T-cell (primary cell): ENCODE data around the gene COL26A1. TPM values are rescaled to one million over a fixed set of nuclear protein-coding genes. Genes with fewer than 3 reads are reported as not detected.

Experiments used
- ATAC-seq, 4 experiments: fragments of 200-7000 bp in 3 of 4; fragments of 150-1000 bp in 1 of 4; cut with Tn5 transposase; replicated peaks in 1 of 4; 1 replicate in 3 of 4; 2 replicates in 1 of 4; pipeline ENCODE4 v1.10.0; 2021; ENCODE audit warnings: moderate library complexity in 3 of 4, mild to moderate bottlenecking in 2 of 4, moderate number of reproducible peaks in 1 of 4
- CTCF ChIA-PET, 2 donors: fragments of 300-600 bp; sonication (Branson Sonifier 250); formaldehyde crosslinking; loops; one replicate each; lab custom pipeline; 2022; ENCODE audit warnings: antibody characterized with exemption in 2 of 2; lab: Charles Lee
- POLR2A ChIA-PET, 2 donors: fragments of 300-600 bp; sonication (Branson Sonifier 250); formaldehyde crosslinking; loops; one replicate each; lab custom pipeline; 2022; ENCODE audit warnings: antibody characterized with exemption in 2 of 2; lab: Charles Lee
- DNase-seq, 35 experiments: peaks; one replicate each; pipeline versions ENCODE4 v3.0.0 to v3.0.0-alpha.2; 2013 to 2023
- H3K27ac ChIP-seq: one replicate; pipeline ENCODE4 v1.5.1; 2013; ENCODE audit warnings: low read length
- H3K27me3 ChIP-seq, 2 experiments: replicated peaks in 1 of 2; 1 replicate in 1 of 2; 2 replicates in 1 of 2; pipeline versions ENCODE4 v1.6.1 to v1.7.0; 2013; ENCODE audit warnings: low read length in 1 of 2, mixed read lengths in 1 of 2; ENCODE audit not compliant: control insufficient read depth in 2 of 2, insufficient read depth in 2 of 2; ENCODE audit errors: extremely low read depth in 1 of 2
- H3K36me3 ChIP-seq, 2 donors: 1 replicate in 1 of 2; 2 replicates in 1 of 2; pipeline versions ENCODE4 v1.6.1 to v1.7.0; 2013; ENCODE audit warnings: low read length in 1 of 2; ENCODE audit not compliant: control insufficient read depth in 2 of 2, insufficient read depth in 1 of 2; ENCODE audit errors: extremely low read depth in 1 of 2
- H3K4me1 ChIP-seq, 2 experiments: 1 replicate in 1 of 2; 2 replicates in 1 of 2; pipeline versions ENCODE4 v1.6.1 to v1.7.0; 2013; ENCODE audit warnings: low read length in 2 of 2, mixed read lengths in 1 of 2; ENCODE audit not compliant: insufficient read depth in 2 of 2, control insufficient read depth in 1 of 2; ENCODE audit errors: extremely low read depth in 1 of 2
- H3K4me3 ChIP-seq, 2 donors: 1 replicate in 1 of 2; 2 replicates in 1 of 2; pipeline versions ENCODE4 v1.5.1 to v1.7.0; 2013; ENCODE audit warnings: mild to moderate bottlenecking in 2 of 2, low read length in 1 of 2, moderate library complexity in 1 of 2; ENCODE audit not compliant: control insufficient read depth in 1 of 2; ENCODE audit errors: extremely low read depth in 1 of 2
- H3K9me3 ChIP-seq: 2 replicates; pipeline ENCODE4 v1.7.0; 2013
- H3K27ac Mint-ChIP-seq, 2 donors: one replicate each; pipeline ENCODE4 v1.8.0; 2020 to 2021; ENCODE audit warnings: mild to moderate bottlenecking in 2 of 2, mixed read lengths in 2 of 2
- H3K27me3 Mint-ChIP-seq, 2 donors: one replicate each; pipeline ENCODE4 v1.8.0; 2021 to 2022; ENCODE audit warnings: mixed read lengths in 2 of 2
- H3K36me3 Mint-ChIP-seq: one replicate; pipeline ENCODE4 v1.8.0; 2021; ENCODE audit warnings: mixed read lengths
- H3K4me1 Mint-ChIP-seq, 3 donors: one replicate each; pipeline ENCODE4 v1.8.0; 2020 to 2022; ENCODE audit warnings: mixed read lengths in 3 of 3, mild to moderate bottlenecking in 1 of 3
- H3K4me3 Mint-ChIP-seq, 3 donors: one replicate each; pipeline ENCODE4 v1.8.0; 2020 to 2022; ENCODE audit warnings: mild to moderate bottlenecking in 3 of 3, mixed read lengths in 3 of 3, moderate library complexity in 3 of 3
- H3K9me3 Mint-ChIP-seq, 3 donors: one replicate each; pipeline ENCODE4 v1.8.0; 2020 to 2022; ENCODE audit warnings: mixed read lengths in 3 of 3
- WGBS: methylation state at CpG from one replicate; pipeline ENCODE4 v1.1.5; 2013; ENCODE audit warnings: missing lambda C conversion rate; ENCODE audit not compliant: insufficient coverage; 5-methylcytosine and 5-hydroxymethylcytosine counted together
- total RNA-seq, 35 experiments: library from RNA in 6 of 35; stranded (reverse) in 6 of 35; fragments of 120-200 nt in 1 of 35; gene quantifications; one replicate each; pipeline versions ENCODE4 v1.2.1 to v1.2.4 and lab custom pipeline; 2013 to 2026

Gene COL26A1
- total RNA-seq, 5 donors from 2014 or later (not counting 1 experiment from before 2014, with no cell fraction given), result 0.09 TPM; not detected in 4

DNA sequence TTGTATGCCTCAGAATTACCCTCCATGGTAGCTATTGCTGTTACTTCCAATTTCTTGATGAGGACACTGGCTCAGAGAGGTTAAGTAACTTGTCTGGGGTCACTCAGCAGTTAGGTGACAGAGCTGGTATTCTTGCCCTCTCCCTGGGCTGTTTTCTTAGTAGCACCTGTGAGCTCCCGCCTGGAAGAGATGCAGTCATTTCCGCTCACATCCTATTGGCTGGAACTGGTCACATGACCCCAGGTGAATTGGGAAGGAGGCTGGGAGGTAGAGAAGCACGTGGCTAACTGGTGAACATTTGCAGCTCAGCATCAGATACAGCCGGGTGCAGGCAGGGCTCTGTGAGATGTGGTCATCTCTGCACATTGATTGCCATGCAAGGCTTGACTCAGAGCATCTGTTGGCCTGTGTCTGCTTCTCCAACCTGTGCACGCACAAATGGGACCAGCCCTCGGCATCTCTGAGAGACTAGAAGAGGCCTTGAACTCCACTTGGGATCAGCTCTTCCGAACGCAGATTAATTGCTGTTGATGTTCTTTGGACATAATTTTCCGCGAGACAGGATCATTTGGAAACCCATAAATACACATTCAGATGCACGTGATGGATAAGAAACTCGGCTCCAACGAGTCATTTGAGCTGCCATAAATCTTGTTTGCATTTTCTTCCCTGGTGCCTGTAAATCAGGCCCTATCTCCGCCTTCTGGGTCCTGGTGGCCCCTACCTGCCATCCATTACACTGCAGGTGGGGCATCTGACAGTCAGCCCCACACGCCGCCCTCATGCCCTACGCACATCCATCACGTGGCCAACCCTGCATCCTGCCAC lies 223.6 kb downstream of the COL26A1 start:
- 75% methylated on average over 13 of the region's 18 CpGs for WGBS
- no peaks in the 10 kb centered on the region for H3K4me1 Mint-ChIP-seq
- Histone ChIP-seq H3K4me3 (no peak overlapping the region), H3K36me3 (no peaks in the 10 kb centered on the region), H3K27me3 (peaks cover 0 to 8% of the 10 kb centered on the region in 2 experiments), H3K4me1 (no peaks in the 10 kb centered on the region), H3K27ac (no peak overlapping the region), H3K9me3 (no peaks in the 10 kb centered on the region)
- POLR2A ChIA-PET, result no interaction called here
- H3K4me3 Mint-ChIP-seq, result no peak overlapping the region
- peaks cover 12 to 13% of the 10 kb centered on the region in 2 donors for H3K27me3 Mint-ChIP-seq
- no peak for DNase-seq
- CTCF ChIA-PET, result no interaction called here
- H3K9me3 Mint-ChIP-seq, result no peaks in the 10 kb centered on the region
- no peak for ATAC-seq
- no peak overlapping the region for H3K27ac Mint-ChIP-seq
- no peaks in the 10 kb centered on the region for H3K36me3 Mint-ChIP-seq

DNA sequence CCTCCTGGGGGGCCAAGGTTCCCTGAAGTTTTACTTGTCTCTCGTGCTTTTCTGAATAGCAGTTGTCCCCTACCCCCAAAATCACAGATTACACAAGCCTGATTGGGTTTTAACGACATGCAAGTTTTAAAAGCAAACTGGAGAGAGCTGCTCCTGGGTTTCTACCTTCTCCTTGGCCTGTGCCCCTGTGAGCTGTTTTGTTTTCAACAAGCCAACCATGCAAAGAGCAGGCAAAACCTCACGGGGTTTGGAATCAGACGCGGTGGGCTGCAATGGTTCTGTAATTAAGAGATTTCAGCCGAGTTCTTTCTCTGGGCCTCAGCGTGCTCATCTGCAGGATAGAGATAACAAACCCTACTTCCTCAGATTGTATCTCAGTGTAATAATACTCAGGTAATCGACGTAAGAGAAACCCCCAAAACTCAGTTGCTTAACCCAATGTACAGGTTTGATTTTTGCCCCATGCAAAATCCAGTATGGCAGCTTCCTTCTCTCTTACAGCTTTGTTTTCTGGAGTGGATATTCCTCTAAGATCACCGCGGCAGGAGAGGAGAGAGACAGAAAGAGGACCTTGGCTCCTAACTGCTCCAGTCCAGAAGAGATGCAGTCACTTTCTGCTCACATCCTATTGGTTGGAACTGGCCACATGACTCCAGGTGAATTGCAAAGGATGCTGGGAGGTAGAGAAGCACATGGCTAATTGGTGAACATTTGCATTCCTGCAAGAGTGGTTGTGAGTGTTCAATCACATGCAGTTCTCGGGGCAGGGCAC lies 224.4 kb downstream of the COL26A1 start:
- H3K9me3 ChIP-seq, result no peaks in the 10 kb centered on the region
- no peaks in the 10 kb centered on the region for H3K36me3 Mint-ChIP-seq
- H3K4me3 Mint-ChIP-seq, result no peak overlapping the region
- no peak overlapping the region for H3K27ac ChIP-seq
- H3K4me3 ChIP-seq, result no peak overlapping the region
- CTCF ChIA-PET, result interaction anchor here in 1 of 2 donors (0.7 kb wide), 1 partner anchor 109 kb away, joined by 3 read pairs; no protein-coding TSS in a partner anchor
- no peaks in the 10 kb centered on the region for H3K4me1 Mint-ChIP-seq
- 72% methylated on average over 7 of the region's 12 CpGs for WGBS
- no peak overlapping the region for H3K27ac Mint-ChIP-seq
- peaks cover 0 to 2% of the 10 kb centered on the region in 2 experiments for H3K27me3 ChIP-seq
- no peaks in the 10 kb centered on the region for H3K36me3 ChIP-seq
- DNase-seq, result no peak
- POLR2A ChIA-PET, result no interaction called here
- H3K4me1 ChIP-seq, result no peaks in the 10 kb centered on the region
- peaks cover 8 to 13% of the 10 kb centered on the region in 2 donors for H3K27me3 Mint-ChIP-seq
- H3K9me3 Mint-ChIP-seq, result no peaks in the 10 kb centered on the region
- no peak for ATAC-seq

DNA sequence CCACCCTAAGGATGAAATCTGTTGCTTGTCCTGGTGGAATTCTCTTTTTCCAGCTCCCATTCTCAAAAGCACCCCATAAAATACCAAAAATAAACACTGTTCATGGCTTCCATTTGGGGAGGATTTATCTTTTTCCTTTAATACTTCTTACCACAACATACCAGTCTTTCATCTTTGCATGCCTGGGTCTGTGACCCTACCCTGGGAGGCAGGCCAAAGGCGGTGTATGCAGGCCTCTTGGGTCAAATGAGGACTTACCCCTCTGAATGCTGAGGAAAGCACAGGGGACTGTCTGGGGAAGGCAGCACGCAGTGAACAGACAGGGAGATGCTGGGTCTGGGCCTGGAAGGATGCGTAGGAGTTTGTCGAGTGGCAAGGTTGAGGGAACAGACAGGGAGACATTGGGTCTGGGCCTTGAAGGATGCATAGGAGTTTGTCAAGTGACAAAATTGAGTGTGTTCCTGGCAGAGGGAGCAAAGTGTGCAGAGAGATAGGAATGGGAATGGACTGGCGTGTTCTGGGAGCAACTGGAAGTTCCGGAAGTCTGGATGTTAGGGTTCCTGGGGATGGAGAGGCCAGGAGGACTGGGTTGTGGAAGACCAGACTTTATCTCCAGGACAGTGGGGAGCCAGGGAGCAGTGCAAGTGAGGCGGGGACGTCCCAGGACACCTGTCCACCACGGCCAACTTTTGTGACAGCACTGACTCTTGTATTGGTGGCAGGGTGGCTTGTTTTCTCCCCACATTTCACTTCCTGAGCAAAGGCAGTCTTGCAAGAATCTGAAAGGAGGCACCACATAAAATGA lies 225.7 kb downstream of the COL26A1 start:
- no peak overlapping the region for H3K4me3 ChIP-seq
- Mint-ChIP-seq H3K36me3 (no peaks in the 10 kb centered on the region), H3K27me3 (peaks cover 4 to 6% of the 10 kb centered on the region in 2 donors), H3K4me3 (no peak overlapping the region), H3K4me1 (no peaks in the 10 kb centered on the region), H3K9me3 (no peaks in the 10 kb centered on the region), H3K27ac (no peak overlapping the region)
- H3K27ac ChIP-seq, result no peak overlapping the region
- 79% methylated on average over 7 of the region's 9 CpGs for WGBS
- H3K4me1 ChIP-seq, result no peaks in the 10 kb centered on the region
- ChIA-PET POLR2A (no interaction called here), CTCF (no interaction called here)
- no peak for DNase-seq
- ATAC-seq, result no peak
- H3K36me3 ChIP-seq, result no peaks in the 10 kb centered on the region
- H3K9me3 ChIP-seq, result no peaks in the 10 kb centered on the region
- peaks cover 0 to 3% of the 10 kb centered on the region in 2 experiments for H3K27me3 ChIP-seq

DNA sequence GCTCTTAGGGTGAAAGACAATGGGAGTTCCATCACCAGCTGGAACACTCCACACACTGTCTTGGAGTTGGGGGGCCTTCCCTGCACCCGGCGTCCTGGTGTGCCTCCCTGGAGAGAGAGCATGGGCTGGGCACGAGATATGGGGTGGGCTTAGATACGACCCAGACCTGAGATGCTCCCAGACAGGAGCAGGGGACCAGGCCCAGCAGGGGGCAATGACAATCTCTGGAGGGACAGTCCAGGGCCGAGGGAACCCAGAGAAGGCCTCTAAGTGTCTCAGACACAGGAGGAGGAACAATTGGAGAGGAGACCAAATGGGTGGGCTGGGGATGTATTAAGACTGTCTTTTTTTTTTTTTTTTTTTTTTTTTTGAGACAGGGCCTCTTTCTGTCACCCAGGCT lies 226.4 kb downstream of the COL26A1 start:
- Histone ChIP-seq H3K27ac (no peak overlapping the region), H3K27me3 (peaks cover 0 to 3% of the 10 kb centered on the region in 2 experiments), H3K4me3 (no peak overlapping the region), H3K36me3 (no peaks in the 10 kb centered on the region), H3K9me3 (no peaks in the 10 kb centered on the region), H3K4me1 (no peaks in the 10 kb centered on the region)
- Mint-ChIP-seq H3K4me3 (no peak overlapping the region), H3K4me1 (no peaks in the 10 kb centered on the region), H3K27ac (no peak overlapping the region), H3K9me3 (no peaks in the 10 kb centered on the region), H3K36me3 (no peaks in the 10 kb centered on the region), H3K27me3 (peaks cover 0 to 4% of the 10 kb centered on the region in 2 donors)
- DNase-seq (no peak), ATAC-seq (no peak)
- WGBS, result 67% methylated on average over 2 of the region's 5 CpGs
- POLR2A ChIA-PET, result no interaction called here
- CTCF ChIA-PET, result interaction anchor here in 1 of 2 donors (0.6 kb wide), 1 partner anchor 46 kb away, joined by 3 read pairs; no protein-coding TSS in a partner anchor

DNA sequence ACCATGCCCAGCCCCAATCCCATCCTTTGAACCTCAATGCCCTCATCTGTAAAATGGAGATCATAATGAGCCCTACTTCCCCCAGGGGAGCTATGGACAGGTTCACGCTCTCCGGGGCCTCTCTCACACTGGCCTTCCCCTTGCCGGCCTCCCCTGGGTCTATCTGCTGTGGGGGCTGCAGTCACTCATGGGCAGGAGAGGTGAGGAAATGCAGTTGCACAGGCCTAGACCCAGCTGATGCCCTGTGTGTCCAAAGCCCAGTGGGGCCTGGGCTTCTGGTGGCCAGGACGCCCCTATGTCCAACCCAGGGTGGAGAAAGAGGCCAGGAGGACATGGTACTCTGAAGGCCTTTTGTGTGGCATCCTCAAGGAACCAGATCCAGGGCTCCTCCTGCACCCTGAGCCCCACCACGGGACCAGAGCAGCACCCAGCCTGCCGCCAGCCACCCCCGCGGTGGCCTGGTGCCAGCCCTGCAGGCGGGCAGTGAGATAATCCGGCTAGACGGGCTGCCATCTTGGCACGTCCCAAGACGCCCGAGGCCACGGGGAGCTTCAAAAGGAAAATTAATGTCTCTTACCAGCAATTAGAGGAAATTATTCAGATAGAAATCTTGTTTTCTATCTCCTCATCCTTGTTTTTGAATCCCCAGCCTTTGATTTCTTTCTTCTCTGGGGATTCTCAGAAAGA lies 227.4 kb downstream of the COL26A1 start:
- Histone ChIP-seq H3K9me3 (no peaks in the 10 kb centered on the region), H3K4me3 (no peak overlapping the region), H3K4me1 (no peaks in the 10 kb centered on the region), H3K27me3 (peaks cover 0 to 3% of the 10 kb centered on the region in 2 experiments), H3K36me3 (no peaks in the 10 kb centered on the region), H3K27ac (no peak overlapping the region)
- H3K9me3 Mint-ChIP-seq, result no peaks in the 10 kb centered on the region
- ChIA-PET CTCF (interaction anchor here in 1 of 2 donors (0.6 kb wide), 1 partner anchor 172 kb away, joined by 10 read pairs; no protein-coding TSS in a partner anchor), POLR2A (no interaction called here)
- WGBS, result 72% methylated on average over 10 of the region's 15 CpGs
- peaks cover 0 to 7% of the 10 kb centered on the region in 2 donors for H3K27me3 Mint-ChIP-seq
- ATAC-seq (no peak), DNase-seq (no peak)
- H3K27ac Mint-ChIP-seq, result no peak overlapping the region
- no peaks in the 10 kb centered on the region for H3K4me1 Mint-ChIP-seq
- H3K36me3 Mint-ChIP-seq, result no peaks in the 10 kb centered on the region
- H3K4me3 Mint-ChIP-seq, result no peak overlapping the region
